Measurements from ENCODE around the gene NFKBIE. TPM values are rescaled to one million over a fixed set of nuclear protein-coding genes. Genes with fewer than 3 reads are reported as not detected.

NFKBIE gene
- total and polyA plus RNA-seq, 2 of the 13 experiments (the other 11 are each of a cell fraction or from before 2014, with no cell fraction given): 6.7 to 14.5 TPM

MicroRNA genes within 50 kb of the gene (microRNA counts, 767-probe panel; counts per million panel counts)
- not detected for microRNA hsa-miR-4647

Small RNA genes lying within 50 kb of the gene (small RNA-seq; reads per million reads assigned to genes)
- gene RN7SL811P (ENCODE audit: insufficient read depth in 2 of 3, insufficient read length in 3 of 3, low read depth in 2 of 3, low replicate concordance in 1 of 3): 0 reads per million in 3 experiments

Other genes with a start within 250 kb of the NFKBIE start
- 178 and 191 TPM in 2 replicates for gene MRPL14, start 138.1 kb downstream of the NFKBIE start, total RNA-seq (2016; rRNA removed; fragmentation: Illumina TruSeq; extraction: Trizol)
- 157 and 166 TPM in 2 replicates for gene MRPL14, start 138.1 kb downstream of the NFKBIE start, polyA plus RNA-seq (2011; rRNA removed)
- gene TMEM63B, start 138.0 kb downstream of the NFKBIE start, total RNA-seq (2016; rRNA removed; fragmentation: Illumina TruSeq; extraction: Trizol): 13.9 and 27.4 TPM in 2 replicates
- gene TMEM63B, start 138.0 kb downstream of the NFKBIE start, polyA plus RNA-seq (2011; rRNA removed): 75.8 and 83.8 TPM in 2 replicates
- gene CAPN11, start 106.7 kb downstream of the NFKBIE start, total RNA-seq (2016; rRNA removed; fragmentation: Illumina TruSeq; extraction: Trizol): 0.07 TPM in 1 of 2 replicates, not detected in the other
- gene CAPN11, start 106.7 kb downstream of the NFKBIE start, polyA plus RNA-seq (2011; rRNA removed): 0.11 and 0.13 TPM in 2 replicates
- gene MYMX, start 48.6 kb downstream of the NFKBIE start, total RNA-seq (2016; rRNA removed; fragmentation: Illumina TruSeq; extraction: Trizol): not detected in 2 replicates
- gene MYMX, start 48.6 kb downstream of the NFKBIE start, polyA plus RNA-seq (2011; rRNA removed): 0.14 TPM in 1 of 2 replicates, not detected in the other
- gene SLC29A1, start 42.0 kb downstream of the NFKBIE start, total RNA-seq (2016; rRNA removed; fragmentation: Illumina TruSeq; extraction: Trizol): 23.1 and 43.2 TPM in 2 replicates
- 95.5 and 106 TPM in 2 replicates for gene SLC29A1, start 42.0 kb downstream of the NFKBIE start, polyA plus RNA-seq (2011; rRNA removed)
- 1,472 and 2,212 TPM in 2 replicates for gene HSP90AB1, start 18.4 kb downstream of the NFKBIE start, total RNA-seq (2016; rRNA removed; fragmentation: Illumina TruSeq; extraction: Trizol)
- gene HSP90AB1, start 18.4 kb downstream of the NFKBIE start, polyA plus RNA-seq (2011; rRNA removed): 1,076 and 1,325 TPM in 2 replicates
- gene SLC35B2, start 8.0 kb downstream of the NFKBIE start, total RNA-seq (2016; rRNA removed; fragmentation: Illumina TruSeq; extraction: Trizol): 34.9 and 61.1 TPM in 2 replicates
- 148 and 168 TPM in 2 replicates for gene SLC35B2, start 8.0 kb downstream of the NFKBIE start, polyA plus RNA-seq (2011; rRNA removed)
- not detected in 2 replicates for gene TMEM151B, start 4.9 kb upstream of the NFKBIE start, total RNA-seq (2016; rRNA removed; fragmentation: Illumina TruSeq; extraction: Trizol)
- gene TMEM151B, start 4.9 kb upstream of the NFKBIE start, polyA plus RNA-seq (2011; rRNA removed): 0.01 TPM in 1 of 2 replicates, not detected in the other
- 13.7 and 24.1 TPM in 2 replicates for gene AARS2, start 47.8 kb upstream of the NFKBIE start, total RNA-seq (2016; rRNA removed; fragmentation: Illumina TruSeq; extraction: Trizol)
- gene AARS2, start 47.8 kb upstream of the NFKBIE start, polyA plus RNA-seq (2011; rRNA removed): 7.5 and 8.3 TPM in 2 replicates
- not detected in 2 replicates for gene SPATS1, start 77.1 kb upstream of the NFKBIE start, total RNA-seq (2016; rRNA removed; fragmentation: Illumina TruSeq; extraction: Trizol)
- gene SPATS1, start 77.1 kb upstream of the NFKBIE start, polyA plus RNA-seq (2011; rRNA removed): not detected in 2 replicates
- 34.2 and 54.5 TPM in 2 replicates for gene CDC5L, start 122.2 kb upstream of the NFKBIE start, total RNA-seq (2016; rRNA removed; fragmentation: Illumina TruSeq; extraction: Trizol)
- gene CDC5L, start 122.2 kb upstream of the NFKBIE start, polyA plus RNA-seq (2011; rRNA removed): 8.5 and 11.0 TPM in 2 replicates

Data from HepG2 (cell line).